SU-DHL-6 (cell line): ENCODE results near the gene GABRB1.

ENCODE experiments used
- CTCF ChIP-seq: fragments of 200-600 bp; sonication (generic); IDR thresholded peaks from one replicate; pipeline ENCODE4 v1.5.1; 2017; ENCODE audit warnings: antibody characterized with exemption, mild to moderate bottlenecking, low read length, moderate library complexity; ENCODE audit not compliant: insufficient read depth, poor library complexity, severe bottlenecking
- EZH2phosphoT487 ChIP-seq: fragments of 200-600 bp; sonication (generic), shearing (Covaris generic); conservative IDR thresholded peaks from 2 replicates; pipeline ENCODE4 v1.6.1; 2018; ENCODE audit warnings: mild to moderate bottlenecking, antibody characterized with exemption, low read length, moderate library complexity, mixed read lengths

DNA sequence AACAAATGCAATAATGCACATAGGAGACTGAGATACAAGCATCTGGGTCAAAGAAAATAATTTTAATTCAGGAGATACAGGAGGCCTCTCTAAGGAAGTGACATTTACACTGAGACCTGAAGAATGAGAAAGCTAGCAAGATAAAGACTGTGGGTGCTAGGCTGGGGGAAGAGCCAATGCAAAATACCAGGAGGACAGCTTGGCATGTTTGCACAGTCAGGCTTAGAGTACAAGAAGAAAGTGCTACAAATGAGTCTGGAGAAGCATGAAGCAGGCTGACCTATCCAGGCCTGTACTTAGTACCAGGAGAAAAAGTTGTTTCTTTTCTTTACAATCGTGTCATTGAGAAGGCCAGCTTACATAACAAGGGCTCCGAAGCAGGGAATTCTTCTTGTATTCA is 56.9 kb downstream of the GABRB1 start:
- no peak for TF ChIP-seq EZH2phosphoT487
- no peak for TF ChIP-seq CTCF
